Liver (tissue), 3 donors: ENCODE measurements around the gene TSPAN18.

Experiments used
- GABPA ChIP-seq, 2 donors: IDR thresholded peaks in 1 of 2; conservative IDR thresholded peaks in 1 of 2; 2 replicates each; pipeline ENCODE4 v1.6.1; 2016; ENCODE audit warnings: antibody characterized with exemption in 2 of 2, mild to moderate bottlenecking in 1 of 2, moderate library complexity in 1 of 2
- TF ChIP-seq, protein P1 (sequence below): fragments of 150-350 bp; IDR thresholded peaks from 2 replicates; pipeline ENCODE4 v1.5.1; 2017; ENCODE audit warnings: improper control_type of control experiment, low read depth, low read length; ENCODE audit not compliant: missing input control
- donor health status: healthy.
- donor health status: healthy.

DNA sequence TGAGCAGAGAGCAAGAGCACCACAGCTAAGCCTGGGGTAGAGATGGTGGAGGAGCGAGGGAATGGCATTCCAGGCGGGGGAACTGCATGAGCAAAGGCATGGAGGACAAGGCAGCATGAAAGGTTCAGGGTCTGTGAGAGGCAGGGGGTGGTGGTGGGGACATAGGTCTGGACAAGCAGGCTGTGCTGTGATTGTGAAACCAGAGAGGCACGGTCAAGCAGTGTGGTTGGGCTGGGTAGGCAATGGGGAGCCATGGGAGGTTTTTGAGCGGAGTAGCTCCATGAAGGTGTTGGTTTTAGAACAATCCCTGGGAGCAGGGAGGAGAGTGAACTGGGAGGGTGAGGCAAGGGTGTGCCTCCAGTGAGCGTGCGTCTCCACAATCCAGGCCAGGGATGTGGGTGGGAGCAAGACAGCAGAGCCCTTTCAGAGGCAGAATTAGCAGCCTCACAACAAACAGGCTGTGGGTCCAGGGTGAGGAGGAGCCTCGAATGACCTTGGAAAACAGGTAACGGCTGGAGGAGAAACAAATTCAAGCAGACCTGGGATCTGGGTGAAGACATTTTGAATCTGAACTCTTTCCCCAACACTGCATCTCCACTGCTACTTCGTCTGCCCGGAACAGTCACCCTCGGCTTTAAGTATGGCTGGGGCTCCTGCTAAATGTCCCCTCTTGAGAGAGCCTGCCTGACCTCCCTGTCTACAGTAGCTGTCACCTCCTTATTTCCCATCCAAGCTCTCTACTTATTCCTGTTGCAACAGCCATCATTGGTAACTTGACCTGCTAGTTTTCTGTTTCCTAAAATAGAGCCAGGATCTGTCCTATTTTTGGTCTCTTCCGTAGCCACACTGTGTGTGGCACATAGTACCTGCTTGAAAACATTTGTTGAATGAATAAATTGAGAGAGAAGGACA lies 27.0 kb upstream of the TSPAN18 start:
- TF ChIP-seq GABPA (IDR thresholded peaks at IDR 0.05 in 1 of 2, conservative IDR thresholded peaks at IDR 0.05 in 1 of 2) = no peak
- TF ChIP-seq, protein P1, sequence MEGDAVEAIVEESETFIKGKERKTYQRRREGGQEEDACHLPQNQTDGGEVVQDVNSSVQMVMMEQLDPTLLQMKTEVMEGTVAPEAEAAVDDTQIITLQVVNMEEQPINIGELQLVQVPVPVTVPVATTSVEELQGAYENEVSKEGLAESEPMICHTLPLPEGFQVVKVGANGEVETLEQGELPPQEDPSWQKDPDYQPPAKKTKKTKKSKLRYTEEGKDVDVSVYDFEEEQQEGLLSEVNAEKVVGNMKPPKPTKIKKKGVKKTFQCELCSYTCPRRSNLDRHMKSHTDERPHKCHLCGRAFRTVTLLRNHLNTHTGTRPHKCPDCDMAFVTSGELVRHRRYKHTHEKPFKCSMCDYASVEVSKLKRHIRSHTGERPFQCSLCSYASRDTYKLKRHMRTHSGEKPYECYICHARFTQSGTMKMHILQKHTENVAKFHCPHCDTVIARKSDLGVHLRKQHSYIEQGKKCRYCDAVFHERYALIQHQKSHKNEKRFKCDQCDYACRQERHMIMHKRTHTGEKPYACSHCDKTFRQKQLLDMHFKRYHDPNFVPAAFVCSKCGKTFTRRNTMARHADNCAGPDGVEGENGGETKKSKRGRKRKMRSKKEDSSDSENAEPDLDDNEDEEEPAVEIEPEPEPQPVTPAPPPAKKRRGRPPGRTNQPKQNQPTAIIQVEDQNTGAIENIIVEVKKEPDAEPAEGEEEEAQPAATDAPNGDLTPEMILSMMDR = no peak
